ENCODE measurements around the gene L3MBTL4. TPM values are rescaled to one million over a fixed set of nuclear protein-coding genes. Genes with fewer than 3 reads are reported as not detected.

Gene L3MBTL4
- total and polyA plus RNA-seq, 3 experiments from 2014 or later = 0.07 to 0.18 (median 0.13) TPM

DNA sequence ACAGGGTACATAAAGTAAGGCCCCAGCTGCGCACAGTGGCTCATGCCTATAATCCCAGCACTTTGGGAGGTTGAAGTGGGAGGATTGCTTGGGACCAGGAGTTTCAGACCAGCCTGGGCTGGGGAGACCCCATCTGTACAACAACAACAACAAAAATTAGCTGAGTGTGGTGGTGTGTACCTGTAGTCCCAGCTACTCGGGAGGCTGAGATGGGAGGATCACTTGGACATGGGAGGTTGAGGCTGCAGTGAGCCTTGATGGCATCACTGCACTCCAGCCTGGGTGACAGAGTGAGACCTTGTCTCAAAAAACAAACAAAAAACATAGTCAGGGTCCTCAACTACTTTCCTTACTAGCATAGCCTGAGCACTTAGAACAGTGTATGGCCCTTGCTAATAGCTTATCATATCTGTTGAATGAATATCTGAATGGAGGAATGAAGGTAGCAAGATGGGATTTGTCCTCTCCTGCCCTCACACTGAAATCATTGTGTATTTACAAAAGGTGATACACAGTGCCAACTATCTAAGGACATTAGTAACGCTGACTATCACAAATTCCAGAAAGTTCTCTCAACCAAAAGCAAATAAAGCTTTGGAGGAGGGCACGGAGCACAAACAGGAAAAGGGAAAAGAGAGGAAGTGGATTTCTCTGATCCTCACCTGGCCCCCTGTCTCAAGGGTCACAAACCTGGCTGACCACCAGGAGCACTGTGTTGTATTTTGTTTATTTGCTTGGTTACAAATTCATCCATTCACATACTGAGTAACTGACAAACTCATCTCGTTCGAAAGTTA, 38.1 kb downstream of the L3MBTL4 start:
- POLR2A ChIA-PET = no interaction called here
- Histone ChIP-seq H3K9me3 (ENCODE audit: low read length) (no peaks in the 10 kb centered on the region), H3K4me1 (ENCODE audit: insufficient read depth, low read length) (no peaks in the 10 kb centered on the region), H3K4me3 (ENCODE audit: low read length) (no peak overlapping the region), H3K27ac (ENCODE audit: low read depth, low read length) (no peak overlapping the region), H3K27me3 (ENCODE audit: insufficient read depth, low read length, poor library complexity, severe bottlenecking) (no peaks in the 10 kb centered on the region), H3K36me3 (ENCODE audit: insufficient read depth, low read length) (no peaks in the 10 kb centered on the region)
- H3K4me3 Mint-ChIP-seq = no peak overlapping the region
- no peaks in the 10 kb centered on the region for H3K27me3 Mint-ChIP-seq
- H3K9me3 Mint-ChIP-seq = peaks cover 4 to 33% (median 18%) of the 10 kb centered on the region in 5 donors
- H3K4me1 Mint-ChIP-seq = no peaks in the 10 kb centered on the region
- no peaks in the 10 kb centered on the region for H3K36me3 Mint-ChIP-seq
- DNase-seq = no peak
- no peak overlapping the region for H3K27ac Mint-ChIP-seq
- CTCF ChIA-PET = no interaction called here

DNA sequence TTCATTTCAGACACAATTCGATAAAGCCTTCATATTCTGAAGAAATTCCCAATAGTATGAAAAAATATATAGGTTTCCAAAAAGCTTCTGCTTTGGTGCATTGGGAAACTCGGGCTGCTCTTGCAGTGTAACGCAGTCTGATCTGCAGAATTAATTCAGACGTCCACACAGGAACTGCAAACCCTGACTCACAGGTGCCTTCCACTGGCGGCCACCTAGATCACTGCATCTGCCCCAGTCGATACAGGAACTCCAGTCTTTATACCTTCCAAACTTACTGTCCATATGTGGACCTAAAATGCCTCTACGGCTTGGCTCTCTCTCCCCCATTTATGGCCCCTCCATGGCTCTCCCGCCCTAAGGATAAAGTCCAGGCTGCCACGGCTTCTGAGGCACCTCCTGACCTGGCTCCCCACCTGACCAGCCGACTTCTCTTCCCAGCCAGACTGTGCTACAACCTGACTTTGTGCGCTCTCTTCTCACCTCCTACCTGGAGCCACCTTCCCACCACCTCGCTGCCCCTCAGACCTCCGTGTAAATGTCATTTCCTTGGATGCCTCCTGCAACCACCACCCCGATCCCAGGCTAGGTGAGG, 39.7 kb downstream of the L3MBTL4 start:
- peaks cover 4 to 29% (median 18%) of the 10 kb centered on the region in 5 donors for H3K9me3 Mint-ChIP-seq
- no peaks in the 10 kb centered on the region for H3K4me1 Mint-ChIP-seq
- no peaks in the 10 kb centered on the region for H3K27me3 Mint-ChIP-seq
- no peak overlapping the region for H3K4me3 ChIP-seq (ENCODE audit: low read length)
- H3K27ac ChIP-seq (ENCODE audit: low read depth, low read length) = no peak overlapping the region
- H3K27ac Mint-ChIP-seq = no peak overlapping the region
- no peak overlapping the region for H3K4me3 Mint-ChIP-seq
- ChIA-PET CTCF (no interaction called here), POLR2A (no interaction called here)
- H3K27me3 ChIP-seq (ENCODE audit: insufficient read depth, low read length, poor library complexity, severe bottlenecking) = no peaks in the 10 kb centered on the region
- H3K36me3 ChIP-seq (ENCODE audit: insufficient read depth, low read length) = no peaks in the 10 kb centered on the region
- no peaks in the 10 kb centered on the region for H3K4me1 ChIP-seq (ENCODE audit: insufficient read depth, low read length)
- no peaks in the 10 kb centered on the region for H3K9me3 ChIP-seq (ENCODE audit: low read length)
- H3K36me3 Mint-ChIP-seq = no peaks in the 10 kb centered on the region
- DNase-seq = no peak

DNA sequence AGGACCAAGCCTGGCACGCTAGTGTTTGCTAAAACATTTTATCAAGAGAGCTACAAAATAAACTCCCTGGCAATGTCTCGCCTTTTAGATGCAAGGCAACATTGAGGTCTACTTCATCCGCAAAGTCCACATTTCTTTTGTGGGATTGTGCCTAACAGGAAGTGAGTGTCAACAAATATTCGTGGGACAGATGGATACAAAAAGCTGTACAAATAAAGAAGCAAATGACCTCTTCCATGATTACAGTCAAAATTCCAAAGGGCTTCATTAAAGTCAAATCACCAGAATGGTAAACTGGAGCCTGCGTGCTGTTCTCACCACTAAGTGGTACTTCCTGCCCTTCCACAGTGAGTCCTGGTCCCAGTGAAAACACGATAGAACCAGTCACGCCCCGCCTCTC, 40.4 kb downstream of the L3MBTL4 start:
- no peak overlapping the region for H3K4me3 Mint-ChIP-seq
- H3K4me1 ChIP-seq (ENCODE audit: insufficient read depth, low read length) = no peaks in the 10 kb centered on the region
- CTCF ChIA-PET = no interaction called here
- no peak overlapping the region for H3K27ac Mint-ChIP-seq
- DNase-seq = no peak
- H3K4me3 ChIP-seq (ENCODE audit: low read length) = no peak overlapping the region
- H3K9me3 ChIP-seq (ENCODE audit: low read length) = no peaks in the 10 kb centered on the region
- no peaks in the 10 kb centered on the region for H3K27me3 ChIP-seq (ENCODE audit: insufficient read depth, low read length, poor library complexity, severe bottlenecking)
- no peaks in the 10 kb centered on the region for H3K4me1 Mint-ChIP-seq
- peaks cover 4 to 25% (median 16%) of the 10 kb centered on the region in 5 donors for H3K9me3 Mint-ChIP-seq
- no peaks in the 10 kb centered on the region for H3K36me3 Mint-ChIP-seq
- H3K27ac ChIP-seq (ENCODE audit: low read depth, low read length) = no peak overlapping the region
- no peaks in the 10 kb centered on the region for H3K36me3 ChIP-seq (ENCODE audit: insufficient read depth, low read length)
- POLR2A ChIA-PET = no interaction called here
- no peaks in the 10 kb centered on the region for H3K27me3 Mint-ChIP-seq

DNA sequence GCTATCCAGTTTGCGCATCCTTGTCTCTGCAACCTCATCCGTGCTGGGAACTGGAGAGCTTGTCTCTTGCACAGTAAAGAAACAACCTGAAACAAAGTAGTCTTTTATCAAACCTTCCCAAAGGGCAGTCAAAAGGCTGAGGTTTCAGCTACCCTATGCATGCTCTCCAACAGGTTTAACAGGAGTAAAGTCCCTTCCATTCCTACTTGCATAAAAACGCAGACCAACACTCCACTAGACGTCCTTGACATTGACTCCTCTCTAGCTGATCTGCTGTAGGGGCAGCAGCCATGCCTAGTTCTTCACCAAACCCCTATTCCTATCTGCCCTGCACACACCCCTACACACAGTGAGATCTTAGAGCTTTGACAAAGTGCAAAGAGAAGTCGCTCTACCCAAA, 41.5 kb downstream of the L3MBTL4 start:
- Mint-ChIP-seq H3K27me3 (peaks cover 0 to 2% of the 10 kb centered on the region in 2 donors), H3K4me3 (no peak overlapping the region), H3K36me3 (no peaks in the 10 kb centered on the region), H3K27ac (no peak overlapping the region), H3K9me3 (peaks cover 4 to 24% (median 11%) of the 10 kb centered on the region in 5 donors), H3K4me1 (no peaks in the 10 kb centered on the region)
- POLR2A ChIA-PET = no interaction called here
- Histone ChIP-seq H3K4me3 (ENCODE audit: low read length) (no peak overlapping the region), H3K4me1 (ENCODE audit: insufficient read depth, low read length) (no peaks in the 10 kb centered on the region), H3K36me3 (ENCODE audit: insufficient read depth, low read length) (no peaks in the 10 kb centered on the region), H3K9me3 (ENCODE audit: low read length) (no peaks in the 10 kb centered on the region), H3K27me3 (ENCODE audit: insufficient read depth, low read length, poor library complexity, severe bottlenecking) (no peaks in the 10 kb centered on the region), H3K27ac (ENCODE audit: low read depth, low read length) (no peak overlapping the region)
- DNase-seq = no peak
- CTCF ChIA-PET = no interaction called here

DNA sequence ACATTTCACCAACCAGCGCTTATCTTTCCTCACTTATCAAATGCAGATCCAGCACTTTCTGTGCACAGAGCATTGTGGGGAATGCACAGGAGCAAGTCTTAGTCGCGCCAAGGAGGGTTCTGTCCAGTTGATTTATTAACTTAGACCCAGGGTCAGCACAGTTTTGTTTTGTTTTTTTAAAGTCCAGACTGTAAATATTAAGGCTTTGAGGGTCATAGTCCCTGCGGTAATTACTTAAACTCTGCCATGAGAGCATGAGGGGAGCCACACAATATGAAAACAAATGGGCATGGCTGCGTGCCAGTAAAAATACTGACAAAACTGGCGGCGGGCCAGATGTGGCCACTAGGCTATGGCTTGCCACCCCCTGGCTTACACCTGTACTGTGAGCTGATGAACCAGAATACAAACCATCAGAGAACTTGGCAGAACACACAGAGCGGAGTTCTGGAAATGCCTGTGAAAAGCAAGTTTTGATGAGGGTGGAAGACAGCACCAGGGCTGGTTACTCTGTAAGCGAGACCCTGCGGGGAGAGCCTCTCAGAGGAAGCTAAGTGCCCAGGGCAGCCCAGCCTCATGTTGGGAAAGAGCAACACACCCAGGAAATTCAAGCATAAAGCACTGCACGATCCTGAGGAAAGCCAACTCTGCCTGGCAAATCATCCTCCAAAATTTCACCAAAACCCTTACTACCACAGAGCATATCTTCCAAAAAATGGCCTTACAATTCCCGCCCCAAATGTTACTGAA, 43.6 kb downstream of the L3MBTL4 start:
- no peak overlapping the region for H3K27ac Mint-ChIP-seq
- Histone ChIP-seq H3K27ac (ENCODE audit: low read depth, low read length) (no peak overlapping the region), H3K4me1 (ENCODE audit: insufficient read depth, low read length) (no peaks in the 10 kb centered on the region), H3K27me3 (ENCODE audit: insufficient read depth, low read length, poor library complexity, severe bottlenecking) (no peaks in the 10 kb centered on the region), H3K36me3 (ENCODE audit: insufficient read depth, low read length) (no peaks in the 10 kb centered on the region), H3K4me3 (ENCODE audit: low read length) (no peak overlapping the region), H3K9me3 (ENCODE audit: low read length) (no peaks in the 10 kb centered on the region)
- DNase-seq = no peak
- H3K27me3 Mint-ChIP-seq = peaks cover 0 to 5% of the 10 kb centered on the region in 2 donors
- H3K4me3 Mint-ChIP-seq = no peak overlapping the region
- POLR2A ChIA-PET = no interaction called here
- peaks cover 4 to 30% (median 14%) of the 10 kb centered on the region in 5 donors for H3K9me3 Mint-ChIP-seq
- no peaks in the 10 kb centered on the region for H3K36me3 Mint-ChIP-seq
- no peaks in the 10 kb centered on the region for H3K4me1 Mint-ChIP-seq
- CTCF ChIA-PET = no interaction called here

DNA sequence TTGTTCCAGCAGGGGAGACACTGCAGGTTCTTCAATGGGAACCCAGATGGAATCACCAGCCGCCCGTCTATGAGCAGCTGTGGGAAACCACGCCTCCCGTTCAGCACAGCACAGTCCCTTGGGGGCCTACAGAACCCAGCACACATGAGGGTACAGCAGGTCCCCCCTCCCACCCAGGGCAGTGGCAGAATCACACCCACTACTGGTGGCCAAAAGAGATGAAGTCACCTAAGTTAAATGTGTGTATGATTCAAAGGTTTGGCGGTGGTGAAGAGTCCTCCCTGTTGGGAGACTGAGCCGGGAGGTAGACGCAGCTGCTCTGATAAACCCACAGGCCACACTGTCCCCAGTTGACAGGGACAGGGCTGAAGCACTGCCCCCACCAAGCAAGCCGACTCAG, 44.3 kb downstream of the L3MBTL4 start:
- POLR2A ChIA-PET = no interaction called here
- H3K4me3 Mint-ChIP-seq = no peak overlapping the region
- no peak overlapping the region for H3K27ac Mint-ChIP-seq
- no peaks in the 10 kb centered on the region for H3K4me1 Mint-ChIP-seq
- H3K4me1 ChIP-seq (ENCODE audit: insufficient read depth, low read length) = no peaks in the 10 kb centered on the region
- DNase-seq = no peak
- H3K27ac ChIP-seq (ENCODE audit: low read depth, low read length) = no peak overlapping the region
- H3K36me3 Mint-ChIP-seq = no peaks in the 10 kb centered on the region
- no peak overlapping the region for H3K4me3 ChIP-seq (ENCODE audit: low read length)
- no peaks in the 10 kb centered on the region for H3K36me3 ChIP-seq (ENCODE audit: insufficient read depth, low read length)
- no peaks in the 10 kb centered on the region for H3K9me3 ChIP-seq (ENCODE audit: low read length)
- H3K9me3 Mint-ChIP-seq = peaks cover 3 to 29% (median 10%) of the 10 kb centered on the region in 5 donors
- peaks cover 0 to 5% of the 10 kb centered on the region in 2 donors for H3K27me3 Mint-ChIP-seq
- no peaks in the 10 kb centered on the region for H3K27me3 ChIP-seq (ENCODE audit: insufficient read depth, low read length, poor library complexity, severe bottlenecking)
- CTCF ChIA-PET = no interaction called here

DNA sequence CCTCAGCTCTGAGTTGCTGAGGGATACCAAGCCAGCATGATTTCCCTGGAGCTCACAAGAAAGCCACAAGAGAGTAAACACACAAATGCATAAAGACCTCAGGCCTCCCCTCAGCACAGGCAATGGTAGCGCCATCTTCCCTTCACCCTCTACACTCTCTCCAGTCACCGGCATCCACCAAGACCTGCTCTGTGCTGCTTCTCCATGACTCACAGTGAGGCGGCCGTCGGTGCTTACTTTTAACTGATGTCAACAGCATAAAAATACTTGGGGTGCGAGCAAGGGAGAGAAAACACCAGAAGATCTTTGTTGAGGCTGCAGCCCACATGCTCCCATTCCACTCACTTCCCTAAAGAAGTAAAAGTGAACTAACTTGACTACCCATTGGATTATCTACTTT, 46.7 kb downstream of the L3MBTL4 start:
- H3K36me3 Mint-ChIP-seq = no peaks in the 10 kb centered on the region

DNA sequence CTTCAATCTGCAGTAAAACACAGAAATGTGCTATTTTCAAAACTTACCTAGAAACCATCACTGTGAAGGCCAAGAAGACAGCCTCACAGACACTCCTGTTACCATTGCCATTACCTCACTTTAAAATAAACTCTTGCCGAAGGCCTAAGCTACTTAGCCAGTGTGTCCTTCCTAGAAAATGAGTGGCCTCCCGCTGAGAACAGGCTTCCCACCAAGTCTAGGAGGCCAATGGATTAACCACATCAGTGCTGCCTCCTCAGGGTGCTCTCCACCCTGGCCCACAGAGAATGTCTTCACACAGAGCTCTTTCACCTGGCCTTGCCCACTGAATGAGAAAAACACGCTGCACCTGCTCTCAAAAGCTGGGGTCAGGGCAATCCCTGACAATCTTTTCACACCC, 47.5 kb downstream of the L3MBTL4 start:
- Histone ChIP-seq H3K36me3 (ENCODE audit: insufficient read depth, low read length) (no peaks in the 10 kb centered on the region), H3K27me3 (ENCODE audit: insufficient read depth, low read length, poor library complexity, severe bottlenecking) (no peaks in the 10 kb centered on the region), H3K4me3 (ENCODE audit: low read length) (no peak overlapping the region), H3K27ac (ENCODE audit: low read depth, low read length) (no peak overlapping the region), H3K9me3 (ENCODE audit: low read length) (no peaks in the 10 kb centered on the region), H3K4me1 (ENCODE audit: insufficient read depth, low read length) (no peaks in the 10 kb centered on the region)
- Mint-ChIP-seq H3K4me1 (no peaks in the 10 kb centered on the region), H3K36me3 (no peaks in the 10 kb centered on the region), H3K4me3 (no peak overlapping the region), H3K27ac (no peak overlapping the region), H3K27me3 (peaks cover 0 to 5% of the 10 kb centered on the region in 2 donors), H3K9me3 (peaks cover 0 to 17% (median 9%) of the 10 kb centered on the region in 5 donors)
- CTCF ChIA-PET = no interaction called here
- POLR2A ChIA-PET = no interaction called here
- no peak for DNase-seq

More for the DNA sequence above, 46.7 kb downstream of the L3MBTL4 start:
- DNase-seq = no peak
- POLR2A ChIA-PET = no interaction called here
- H3K27me3 ChIP-seq (ENCODE audit: insufficient read depth, low read length, poor library complexity, severe bottlenecking) = no peaks in the 10 kb centered on the region
- Mint-ChIP-seq H3K27ac (no peak overlapping the region), H3K4me3 (no peak overlapping the region), H3K4me1 (no peaks in the 10 kb centered on the region), H3K9me3 (peaks cover 0 to 19% (median 5%) of the 10 kb centered on the region in 5 donors), H3K27me3 (peaks cover 0 to 5% of the 10 kb centered on the region in 2 donors)
- no peaks in the 10 kb centered on the region for H3K9me3 ChIP-seq (ENCODE audit: low read length)
- H3K4me3 ChIP-seq (ENCODE audit: low read length) = no peak overlapping the region
- no peaks in the 10 kb centered on the region for H3K4me1 ChIP-seq (ENCODE audit: insufficient read depth, low read length)
- no peaks in the 10 kb centered on the region for H3K36me3 ChIP-seq (ENCODE audit: insufficient read depth, low read length)
- no peak overlapping the region for H3K27ac ChIP-seq (ENCODE audit: low read depth, low read length)
- CTCF ChIA-PET = no interaction called here

All from CD8-positive, alpha-beta memory T cell (primary cell).